Liver (tissue), 9 donors: ENCODE data around the gene IRF8. TPM values are rescaled to one million over a fixed set of nuclear protein-coding genes. Genes with fewer than 3 reads are reported as not detected.

ENCODE experiments used
- DNase-seq: peaks from one replicate; pipeline ENCODE4 v3.0.0-alpha.2; 2017; ENCODE audit warnings: low spot score
- H3K27ac ChIP-seq, 2 donors: one replicate each; pipeline ENCODE4 v1.7.0; 2013; ENCODE audit warnings: inconsistent platforms in 2 of 2, low read length in 2 of 2, control low read depth in 1 of 2, low read depth in 1 of 2, mild to moderate bottlenecking in 1 of 2
- H3K27me3 ChIP-seq, 4 donors: one replicate each; pipeline versions ENCODE4 v1.6.1 to v1.7.0; 2013; ENCODE audit warnings: low read length in 3 of 4, inconsistent platforms in 1 of 4, mild to moderate bottlenecking in 1 of 4, moderate library complexity in 1 of 4; ENCODE audit not compliant: control insufficient read depth in 4 of 4, insufficient read depth in 4 of 4
- H3K36me3 ChIP-seq, 4 donors: one replicate each; pipeline versions ENCODE4 v1.6.1 to v1.7.0; 2013; ENCODE audit warnings: low read length in 3 of 4, mild to moderate bottlenecking in 3 of 4, low read depth in 1 of 4, moderate library complexity in 1 of 4; ENCODE audit not compliant: control insufficient read depth in 4 of 4, insufficient read depth in 3 of 4
- H3K4me1 ChIP-seq, 4 donors: one replicate each; pipeline versions ENCODE4 v1.6.1 to v1.7.0; 2013; ENCODE audit warnings: low read length in 3 of 4, mild to moderate bottlenecking in 3 of 4, moderate library complexity in 1 of 4; ENCODE audit not compliant: control insufficient read depth in 4 of 4, insufficient read depth in 4 of 4
- H3K4me3 ChIP-seq, 3 donors: one replicate each; pipeline versions ENCODE4 v1.6.1 to v1.7.0; 2013; ENCODE audit warnings: low read length in 3 of 3, control low read depth in 1 of 3, low read depth in 1 of 3, mild to moderate bottlenecking in 1 of 3
- H3K9ac ChIP-seq, 2 donors: one replicate each; pipeline ENCODE4 v1.7.0; 2013; ENCODE audit warnings: low read length in 2 of 2, mild to moderate bottlenecking in 2 of 2, moderate library complexity in 2 of 2, control low read depth in 1 of 2, low read depth in 1 of 2
- H3K9me3 ChIP-seq, 4 donors: one replicate each; pipeline versions ENCODE4 v1.6.1 to v1.7.0; 2013; ENCODE audit warnings: low read length in 3 of 4; ENCODE audit not compliant: control insufficient read depth in 4 of 4
- EGR1 ChIP-seq, 2 donors: IDR thresholded peaks; 2 replicates each; pipeline ENCODE4 v1.6.1; 2016 to 2018; ENCODE audit warnings: antibody characterized with exemption in 2 of 2, low read depth in 2 of 2
- FOXA1 ChIP-seq: IDR thresholded peaks from 2 replicates; pipeline ENCODE4 v1.6.1; 2016; ENCODE audit warnings: antibody characterized with exemption
- FOXA2 ChIP-seq: IDR thresholded peaks from 2 replicates; pipeline ENCODE4 v1.6.1; 2016; ENCODE audit warnings: antibody characterized with exemption
- GABPA ChIP-seq, 2 donors: IDR thresholded peaks in 1 of 2; conservative IDR thresholded peaks in 1 of 2; 2 replicates each; pipeline ENCODE4 v1.6.1; 2016; ENCODE audit warnings: antibody characterized with exemption in 2 of 2, mild to moderate bottlenecking in 1 of 2, moderate library complexity in 1 of 2
- HNF4G ChIP-seq: IDR thresholded peaks from 2 replicates; pipeline ENCODE4 v1.6.1; 2016; ENCODE audit warnings: antibody characterized with exemption
- JUND ChIP-seq, 2 donors: IDR thresholded peaks; 2 replicates each; pipeline ENCODE4 v1.6.1; 2016; ENCODE audit warnings: antibody characterized with exemption in 2 of 2
- NR2F2 ChIP-seq: IDR thresholded peaks from 2 replicates; pipeline ENCODE4 v1.6.1; 2016; ENCODE audit warnings: antibody characterized with exemption
- RAD21 ChIP-seq, 2 donors: IDR thresholded peaks; 2 replicates each; pipeline ENCODE4 v1.6.1; 2016; ENCODE audit warnings: antibody characterized with exemption in 2 of 2, mild to moderate bottlenecking in 2 of 2
- RXRA ChIP-seq, 2 donors: IDR thresholded peaks; 2 replicates each; pipeline ENCODE4 v1.6.1; 2017 to 2018; ENCODE audit warnings: antibody characterized with exemption in 2 of 2, mild to moderate bottlenecking in 1 of 2
- TAF1 ChIP-seq: conservative IDR thresholded peaks from 2 replicates; pipeline ENCODE4 v1.6.1; 2016; ENCODE audit warnings: antibody characterized with exemption, mild to moderate bottlenecking
- YY1 ChIP-seq: IDR thresholded peaks from 2 replicates; pipeline ENCODE4 v1.6.1; 2016; ENCODE audit warnings: antibody characterized with exemption, mild to moderate bottlenecking
- WGBS: extraction: QIAGEN DNeasy Blood & Tissue Kit; methylation state at CpG from one replicate; pipeline ENCODE4 v1.1.7; 2013; 5-methylcytosine and 5-hydroxymethylcytosine counted together
- polyA plus RNA-seq, 2 donors: library from polyadenylated mRNA; stranded (reverse) in 1 of 2; unstranded in 1 of 2; fragments of 200-250 nt in 1 of 2; fragments of >200 nt in 1 of 2; fragmentation: Nextera tagmentation in 1 of 2; extraction: Ambion mirVana in 1 of 2; gene quantifications; one replicate each; pipeline versions ENCODE4 v1.2.1 to v1.2.3, GENCODE V29; 2013 to 2015
- total RNA-seq, 2 donors: library from RNA; depleted of rRNA; stranded (reverse); fragments of >200 nt; gene quantifications; one replicate each; pipeline ENCODE4 v1.2.3, GENCODE V29; 2014
- TF ChIP-seq, protein P1 (sequence below): IDR thresholded peaks from 2 replicates; pipeline ENCODE4 v1.6.1; 2016; ENCODE audit warnings: antibody characterized with exemption, mild to moderate bottlenecking
- TF ChIP-seq, protein P2 (sequence below): IDR thresholded peaks from 2 replicates; pipeline ENCODE4 v1.6.1; 2016; ENCODE audit warnings: antibody characterized with exemption
- TF ChIP-seq, protein P3 (sequence below): IDR thresholded peaks from 2 replicates; pipeline ENCODE4 v1.6.1; 2016; ENCODE audit warnings: antibody characterized with exemption
- TF ChIP-seq, protein P4 (sequence below): fragments of 150-350 bp; IDR thresholded peaks from 2 replicates; pipeline ENCODE4 v1.5.1; 2017; ENCODE audit warnings: improper control_type of control experiment, low read depth, low read length; ENCODE audit not compliant: missing input control
- TF ChIP-seq, protein P5 (sequence below): IDR thresholded peaks from 2 replicates; pipeline ENCODE4 v1.6.1; 2016; ENCODE audit warnings: antibody characterized with exemption
- donor health status: healthy.
- donor health status: healthy.
- donor health status: healthy.
- donor health status: healthy.
- donor health status: healthy.

IRF8 gene
- total and polyA plus RNA-seq, 4 donors = 5.1 to 25.8 (median 12.3) TPM

DNA sequence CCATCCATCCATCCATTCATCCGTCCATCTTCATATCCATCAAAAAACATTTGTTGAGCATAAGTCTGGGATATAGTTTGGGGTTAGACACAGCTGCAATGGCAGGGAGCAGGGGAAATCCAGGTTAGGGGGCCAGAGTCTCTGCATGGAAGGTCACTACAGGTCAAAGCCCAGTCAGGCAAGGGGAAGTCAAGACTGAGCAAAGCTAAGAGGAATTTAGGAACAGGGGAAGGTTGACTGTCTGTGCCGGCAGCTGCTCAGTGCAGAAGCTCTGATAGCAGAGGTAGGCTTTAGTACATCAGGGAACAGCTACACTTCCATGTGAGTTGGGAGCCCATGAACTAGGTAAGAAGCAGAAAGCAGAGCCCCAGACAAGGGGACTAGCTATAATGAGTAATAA, 68.1 kb downstream of the IRF8 start:
- 92% methylated on average over 2 of the region's 2 CpGs for WGBS
- TF ChIP-seq, protein P1, sequence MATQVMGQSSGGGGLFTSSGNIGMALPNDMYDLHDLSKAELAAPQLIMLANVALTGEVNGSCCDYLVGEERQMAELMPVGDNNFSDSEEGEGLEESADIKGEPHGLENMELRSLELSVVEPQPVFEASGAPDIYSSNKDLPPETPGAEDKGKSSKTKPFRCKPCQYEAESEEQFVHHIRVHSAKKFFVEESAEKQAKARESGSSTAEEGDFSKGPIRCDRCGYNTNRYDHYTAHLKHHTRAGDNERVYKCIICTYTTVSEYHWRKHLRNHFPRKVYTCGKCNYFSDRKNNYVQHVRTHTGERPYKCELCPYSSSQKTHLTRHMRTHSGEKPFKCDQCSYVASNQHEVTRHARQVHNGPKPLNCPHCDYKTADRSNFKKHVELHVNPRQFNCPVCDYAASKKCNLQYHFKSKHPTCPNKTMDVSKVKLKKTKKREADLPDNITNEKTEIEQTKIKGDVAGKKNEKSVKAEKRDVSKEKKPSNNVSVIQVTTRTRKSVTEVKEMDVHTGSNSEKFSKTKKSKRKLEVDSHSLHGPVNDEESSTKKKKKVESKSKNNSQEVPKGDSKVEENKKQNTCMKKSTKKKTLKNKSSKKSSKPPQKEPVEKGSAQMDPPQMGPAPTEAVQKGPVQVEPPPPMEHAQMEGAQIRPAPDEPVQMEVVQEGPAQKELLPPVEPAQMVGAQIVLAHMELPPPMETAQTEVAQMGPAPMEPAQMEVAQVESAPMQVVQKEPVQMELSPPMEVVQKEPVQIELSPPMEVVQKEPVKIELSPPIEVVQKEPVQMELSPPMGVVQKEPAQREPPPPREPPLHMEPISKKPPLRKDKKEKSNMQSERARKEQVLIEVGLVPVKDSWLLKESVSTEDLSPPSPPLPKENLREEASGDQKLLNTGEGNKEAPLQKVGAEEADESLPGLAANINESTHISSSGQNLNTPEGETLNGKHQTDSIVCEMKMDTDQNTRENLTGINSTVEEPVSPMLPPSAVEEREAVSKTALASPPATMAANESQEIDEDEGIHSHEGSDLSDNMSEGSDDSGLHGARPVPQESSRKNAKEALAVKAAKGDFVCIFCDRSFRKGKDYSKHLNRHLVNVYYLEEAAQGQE = no peak
- TF ChIP-seq, protein P2, sequence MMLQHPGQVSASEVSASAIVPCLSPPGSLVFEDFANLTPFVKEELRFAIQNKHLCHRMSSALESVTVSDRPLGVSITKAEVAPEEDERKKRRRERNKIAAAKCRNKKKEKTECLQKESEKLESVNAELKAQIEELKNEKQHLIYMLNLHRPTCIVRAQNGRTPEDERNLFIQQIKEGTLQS = no peak
- DNase-seq = no peak
- Histone ChIP-seq H3K9me3 (no peaks in the 10 kb centered on the region), H3K27ac (no peak overlapping the region), H3K4me3 (no peak overlapping the region), H3K4me1 (peaks cover 0 to 3% (median 0%) of the 10 kb centered on the region in 4 donors), H3K27me3 (no peaks in the 10 kb centered on the region), H3K9ac (no peak overlapping the region), H3K36me3 (no peaks in the 10 kb centered on the region)

DNA sequence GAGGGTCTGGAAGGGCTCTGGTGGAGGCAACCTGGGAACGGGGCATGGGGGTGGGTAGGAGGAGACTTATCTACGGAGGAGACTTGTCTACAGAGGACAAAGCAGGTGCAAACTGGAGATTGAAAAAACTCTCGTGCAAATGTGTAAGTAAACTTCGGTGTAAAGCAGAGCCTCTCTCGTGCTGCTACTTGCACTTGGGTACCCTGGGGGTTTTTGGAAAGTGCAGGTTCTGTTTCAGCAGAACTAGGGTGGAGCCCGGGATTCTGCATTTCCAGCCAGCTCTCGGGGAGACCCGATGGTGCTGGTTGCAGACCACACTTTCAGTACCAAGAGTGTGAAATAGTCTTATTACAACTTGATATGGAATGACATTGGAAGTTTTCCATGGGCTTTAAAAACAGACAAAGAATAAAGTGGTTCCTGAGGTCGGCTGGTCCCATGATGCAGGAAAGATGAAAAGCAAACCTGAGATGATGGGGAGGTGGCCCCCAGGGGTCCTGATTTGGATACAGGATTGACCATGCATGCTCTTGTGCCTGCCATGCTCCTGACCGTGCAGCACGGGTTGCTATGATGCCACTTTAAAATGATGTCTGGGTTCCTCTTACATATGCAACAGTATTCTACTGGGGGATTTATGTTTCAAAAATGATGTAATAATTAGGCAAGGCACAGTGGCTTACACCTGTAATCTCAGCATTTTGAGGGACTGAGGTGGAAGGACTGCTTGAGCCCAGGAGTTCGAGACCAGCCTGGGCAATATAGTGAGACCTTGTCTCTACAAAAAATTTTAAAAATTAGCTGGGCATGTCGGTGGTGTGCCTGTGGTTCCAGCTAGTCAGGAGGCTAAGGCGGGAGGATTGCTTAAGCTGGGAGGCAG, 69.3 kb downstream of the IRF8 start:
- TF ChIP-seq, protein P1 = no peak
- TF ChIP-seq, protein P3, sequence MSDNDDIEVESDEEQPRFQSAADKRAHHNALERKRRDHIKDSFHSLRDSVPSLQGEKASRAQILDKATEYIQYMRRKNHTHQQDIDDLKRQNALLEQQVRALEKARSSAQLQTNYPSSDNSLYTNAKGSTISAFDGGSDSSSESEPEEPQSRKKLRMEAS = no peak
- TF ChIP-seq JUND (IDR thresholded peaks at IDR 0.05) (no peak), GABPA (IDR thresholded peaks at IDR 0.05 in 1 of 2, conservative IDR thresholded peaks at IDR 0.05 in 1 of 2) (no peak), YY1 (no peak), NR2F2 (no peak), FOXA2 (no peak), RXRA (IDR thresholded peaks at IDR 0.05) (no peak), FOXA1 (no peak), HNF4G (no peak), EGR1 (IDR thresholded peaks at IDR 0.05; ENCODE audit: low read depth in 2 of 2) (no peak), TAF1 (no peak), RAD21 (IDR thresholded peaks at IDR 0.05) (no peak)
- TF ChIP-seq, protein P2 = no peak
- TF ChIP-seq, protein P4, sequence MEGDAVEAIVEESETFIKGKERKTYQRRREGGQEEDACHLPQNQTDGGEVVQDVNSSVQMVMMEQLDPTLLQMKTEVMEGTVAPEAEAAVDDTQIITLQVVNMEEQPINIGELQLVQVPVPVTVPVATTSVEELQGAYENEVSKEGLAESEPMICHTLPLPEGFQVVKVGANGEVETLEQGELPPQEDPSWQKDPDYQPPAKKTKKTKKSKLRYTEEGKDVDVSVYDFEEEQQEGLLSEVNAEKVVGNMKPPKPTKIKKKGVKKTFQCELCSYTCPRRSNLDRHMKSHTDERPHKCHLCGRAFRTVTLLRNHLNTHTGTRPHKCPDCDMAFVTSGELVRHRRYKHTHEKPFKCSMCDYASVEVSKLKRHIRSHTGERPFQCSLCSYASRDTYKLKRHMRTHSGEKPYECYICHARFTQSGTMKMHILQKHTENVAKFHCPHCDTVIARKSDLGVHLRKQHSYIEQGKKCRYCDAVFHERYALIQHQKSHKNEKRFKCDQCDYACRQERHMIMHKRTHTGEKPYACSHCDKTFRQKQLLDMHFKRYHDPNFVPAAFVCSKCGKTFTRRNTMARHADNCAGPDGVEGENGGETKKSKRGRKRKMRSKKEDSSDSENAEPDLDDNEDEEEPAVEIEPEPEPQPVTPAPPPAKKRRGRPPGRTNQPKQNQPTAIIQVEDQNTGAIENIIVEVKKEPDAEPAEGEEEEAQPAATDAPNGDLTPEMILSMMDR = no peak
- TF ChIP-seq, protein P5, sequence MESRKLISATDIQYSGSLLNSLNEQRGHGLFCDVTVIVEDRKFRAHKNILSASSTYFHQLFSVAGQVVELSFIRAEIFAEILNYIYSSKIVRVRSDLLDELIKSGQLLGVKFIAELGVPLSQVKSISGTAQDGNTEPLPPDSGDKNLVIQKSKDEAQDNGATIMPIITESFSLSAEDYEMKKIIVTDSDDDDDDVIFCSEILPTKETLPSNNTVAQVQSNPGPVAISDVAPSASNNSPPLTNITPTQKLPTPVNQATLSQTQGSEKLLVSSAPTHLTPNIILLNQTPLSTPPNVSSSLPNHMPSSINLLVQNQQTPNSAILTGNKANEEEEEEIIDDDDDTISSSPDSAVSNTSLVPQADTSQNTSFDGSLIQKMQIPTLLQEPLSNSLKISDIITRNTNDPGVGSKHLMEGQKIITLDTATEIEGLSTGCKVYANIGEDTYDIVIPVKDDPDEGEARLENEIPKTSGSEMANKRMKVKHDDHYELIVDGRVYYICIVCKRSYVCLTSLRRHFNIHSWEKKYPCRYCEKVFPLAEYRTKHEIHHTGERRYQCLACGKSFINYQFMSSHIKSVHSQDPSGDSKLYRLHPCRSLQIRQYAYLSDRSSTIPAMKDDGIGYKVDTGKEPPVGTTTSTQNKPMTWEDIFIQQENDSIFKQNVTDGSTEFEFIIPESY = no peak
- Histone ChIP-seq H3K4me1 (peaks cover 0 to 3% (median 0%) of the 10 kb centered on the region in 4 donors), H3K27me3 (no peaks in the 10 kb centered on the region), H3K36me3 (no peaks in the 10 kb centered on the region), H3K9me3 (no peaks in the 10 kb centered on the region), H3K4me3 (no peak overlapping the region), H3K27ac (no peak overlapping the region), H3K9ac (no peak overlapping the region)
- 88% methylated on average over 14 of the region's 14 CpGs for WGBS
- no peak for DNase-seq
